Natural killer cell (primary cell): ENCODE measurements around the gene GUCA2B. TPM values are rescaled to one million over a fixed set of nuclear protein-coding genes. Genes with fewer than 3 reads are reported as not detected.

Experiments
- ATAC-seq, 3 donors: fragments of 150-1000 bp in 2 of 3; fragments of 200-7000 bp in 1 of 3; cut with Tn5 transposase; 1 replicate in 1 of 3; 2 replicates in 2 of 3; pipeline ENCODE4 v1.10.0; 2021; ENCODE audit warnings: mild to moderate bottlenecking in 2 of 3, moderate library complexity in 2 of 3
- DNase-seq, 2 donors: peaks; one replicate each; pipeline versions ENCODE4 v3.0.0 to v3.0.0-alpha.2; 2013 to 2021; ENCODE audit warnings: mixed read lengths in 1 of 2
- H3K27ac ChIP-seq: one replicate; pipeline ENCODE4 v1.5.1; 2013; ENCODE audit warnings: mild to moderate bottlenecking, low read length
- H3K27me3 ChIP-seq: one replicate; pipeline ENCODE4 v1.6.1; 2013; ENCODE audit warnings: low read length; ENCODE audit not compliant: control insufficient read depth, insufficient read depth
- H3K36me3 ChIP-seq: one replicate; pipeline ENCODE4 v1.6.1; 2013; ENCODE audit warnings: low read length; ENCODE audit not compliant: control insufficient read depth, insufficient read depth
- H3K4me1 ChIP-seq: one replicate; pipeline ENCODE4 v1.6.1; 2013; ENCODE audit warnings: low read length; ENCODE audit not compliant: control insufficient read depth, insufficient read depth
- H3K4me3 ChIP-seq: one replicate; pipeline ENCODE4 v1.5.1; 2013; ENCODE audit warnings: low read length
- H3K9me3 ChIP-seq: one replicate; pipeline ENCODE4 v1.6.1; 2013; ENCODE audit warnings: low read length; ENCODE audit not compliant: control insufficient read depth, insufficient read depth
- H3K27ac Mint-ChIP-seq, 2 donors: one replicate each; pipeline ENCODE4 v1.8.0; 2022; ENCODE audit warnings: mild to moderate bottlenecking in 2 of 2, mixed read lengths in 2 of 2, moderate library complexity in 1 of 2
- H3K27me3 Mint-ChIP-seq, 2 donors: one replicate each; pipeline ENCODE4 v1.8.0; 2022; ENCODE audit warnings: low read depth in 2 of 2, mixed read lengths in 2 of 2
- H3K36me3 Mint-ChIP-seq: one replicate; pipeline ENCODE4 v1.8.0; 2022; ENCODE audit warnings: mixed read lengths
- H3K4me1 Mint-ChIP-seq, 2 donors: one replicate each; pipeline ENCODE4 v1.8.0; 2022; ENCODE audit warnings: mixed read lengths in 2 of 2
- H3K4me3 Mint-ChIP-seq: one replicate; pipeline ENCODE4 v1.8.0; 2022; ENCODE audit warnings: mild to moderate bottlenecking, moderate library complexity, mixed read lengths
- H3K9me3 Mint-ChIP-seq, 2 donors: one replicate each; pipeline ENCODE4 v1.8.0; 2022; ENCODE audit warnings: mixed read lengths in 2 of 2
- CTCF ChIP-seq: fragments of 200-600 bp; IDR thresholded peaks from one replicate; pipeline ENCODE4 v1.8.0; 2022; ENCODE audit warnings: antibody characterized with exemption
- WGBS: methylation state at CpG from one replicate; pipeline ENCODE4 v1.1.7; 2013; ENCODE audit warnings: missing lambda C conversion rate; ENCODE audit not compliant: insufficient coverage; 5-methylcytosine and 5-hydroxymethylcytosine counted together
- intact Hi-C: fragments of 100-400 bp; cut with micrococcal nuclease; formaldehyde crosslinking; loops from one replicate; pipeline ENCODE4 v1.14.2; 2022
- total RNA-seq, 4 donors: library from RNA; stranded (reverse); fragments of 120-200 nt in 1 of 4; gene quantifications; one replicate each; pipeline versions ENCODE4 v1.2.3 to v1.2.4, GENCODE V29; 2013 to 2022

GUCA2B gene
- total RNA-seq, 3 donors from 2014 or later (not counting 1 experiment from before 2014, with no cell fraction given), result not detected

DNA sequence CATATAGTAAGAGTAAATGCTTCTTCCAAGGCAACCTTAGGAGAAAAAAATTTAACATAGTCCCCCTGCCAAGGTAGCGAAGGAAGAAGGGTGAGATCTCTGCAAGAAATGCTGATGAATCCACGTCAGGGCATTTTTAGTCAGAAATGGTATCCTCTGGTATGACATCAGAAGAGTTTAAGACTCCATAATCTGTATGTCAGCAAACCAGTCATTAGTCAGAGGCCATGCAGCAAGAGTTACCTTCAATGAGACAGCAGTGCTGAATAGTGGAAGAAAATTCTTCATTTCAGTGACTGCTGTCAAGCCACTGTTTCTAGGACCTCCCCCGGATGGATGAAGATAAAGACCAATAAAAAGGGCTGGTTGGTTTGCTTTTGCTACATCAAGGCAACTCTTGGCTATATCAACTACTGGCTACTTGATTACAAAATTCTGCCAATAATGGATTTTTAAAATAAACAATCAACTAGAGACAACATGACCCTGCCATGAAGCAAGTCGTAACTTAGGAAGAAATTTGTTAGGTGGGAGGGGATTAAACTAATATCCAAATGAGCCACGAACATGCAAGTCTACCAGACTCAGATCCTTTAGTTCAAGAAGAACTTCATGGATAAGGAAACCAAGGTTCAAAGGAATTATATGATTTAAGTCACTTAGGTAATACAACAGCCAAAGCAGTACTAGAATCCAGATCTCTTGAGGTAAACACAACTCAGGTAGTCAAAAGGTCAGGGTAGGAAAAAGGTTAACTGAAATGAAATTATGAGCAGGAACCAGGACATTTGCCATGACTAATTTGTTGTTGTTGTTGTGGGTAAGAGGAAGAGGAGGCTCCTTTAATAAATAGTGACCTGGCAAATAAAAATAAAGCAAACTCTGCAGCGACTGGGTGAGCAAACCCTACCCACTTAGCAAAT, 37.0 kb downstream of the GUCA2B start:
- DNase-seq (no peak), ATAC-seq (no peak)
- intact Hi-C loops, result no loop called here
- Mint-ChIP-seq H3K9me3 (no peaks in the 10 kb centered on the region), H3K4me1 (peaks cover 16 to 27% of the 10 kb centered on the region in 2 donors), H3K36me3 (peaks cover 9% of the 10 kb centered on the region), H3K27ac (no peak overlapping the region), H3K4me3 (no peak overlapping the region), H3K27me3 (no peaks in the 10 kb centered on the region)
- Histone ChIP-seq H3K4me1 (peaks cover 4% of the 10 kb centered on the region), H3K9me3 (no peaks in the 10 kb centered on the region), H3K27ac (no peak overlapping the region), H3K27me3 (no peaks in the 10 kb centered on the region), H3K4me3 (no peak overlapping the region), H3K36me3 (peaks cover 46% of the 10 kb centered on the region)
- WGBS, result 94% methylated on average over 5 of the region's 6 CpGs
- TF ChIP-seq CTCF, result no peak

GRCh38 chr1:42191319-42191718, 38.1 kb downstream of the GUCA2B start:
- Histone ChIP-seq H3K36me3 (peaks cover 49% of the 10 kb centered on the region), H3K4me3 (no peak overlapping the region)

GRCh38 chr1:42192106-42192505, 38.9 kb downstream of the GUCA2B start:
- intact Hi-C loops, result no loop called here
- H3K4me3 ChIP-seq, result no peak overlapping the region
- ATAC-seq (no peak), DNase-seq (no peak)
- H3K27me3 ChIP-seq, result no peaks in the 10 kb centered on the region
- Mint-ChIP-seq H3K36me3 (peaks cover 9% of the 10 kb centered on the region), H3K9me3 (no peaks in the 10 kb centered on the region), H3K4me3 (peak overlapping the region; percentile 43), H3K27ac (peak overlapping the region; percentile 24 to 78), H3K27me3 (no peaks in the 10 kb centered on the region), H3K4me1 (peaks cover 16 to 27% of the 10 kb centered on the region in 2 donors)
- H3K27ac ChIP-seq, result no peak overlapping the region
- no peak for TF ChIP-seq CTCF
- H3K4me1 ChIP-seq, result peaks cover 4% of the 10 kb centered on the region
- WGBS, result 95% methylated on average over 4 of the region's 4 CpGs
- peaks cover 46% of the 10 kb centered on the region for H3K36me3 ChIP-seq
- H3K9me3 ChIP-seq, result no peaks in the 10 kb centered on the region

More at GRCh38 chr1:42191319-42191718, 38.1 kb downstream of the GUCA2B start:
- peak in 1 of 3 donors; percentile 45 for ATAC-seq
- Histone ChIP-seq H3K27ac (no peak overlapping the region), H3K4me1 (peaks cover 4% of the 10 kb centered on the region), H3K27me3 (no peaks in the 10 kb centered on the region), H3K9me3 (no peaks in the 10 kb centered on the region)
- no peaks in the 10 kb centered on the region for H3K9me3 Mint-ChIP-seq
- peaks cover 9% of the 10 kb centered on the region for H3K36me3 Mint-ChIP-seq
- 80% methylated on average over 8 of the region's 8 CpGs for WGBS
- intact Hi-C loops, result no loop called here
- no peak for DNase-seq
- peak overlapping the region; percentile 24 to 78 for H3K27ac Mint-ChIP-seq
- H3K27me3 Mint-ChIP-seq, result no peaks in the 10 kb centered on the region
- H3K4me3 Mint-ChIP-seq, result peak overlapping the region; percentile 43
- no peak for TF ChIP-seq CTCF
- H3K4me1 Mint-ChIP-seq, result peaks cover 16 to 27% of the 10 kb centered on the region in 2 donors
